T-helper 2 cell treated with Interferon-gamma antibody and Interleukin-4, amounts not matched to agents 5 μg/mL and 100 μg/mL, for 36 hours (primary cell): ENCODE data around the gene ELOVL1.
"Not testable (repeated sequence)": the region's sequence is repeated elsewhere in the genome, so short reads cannot be mapped to it uniquely, and the experiment has no call there.

ENCODE experiments used
- DNase-seq: peaks from one replicate; pipeline ENCODE4 v3.0.0; 2021; ENCODE audit warnings: low spot score
- H3K27ac Mint-ChIP-seq: one replicate; pipeline ENCODE4 v1.8.0; 2021; ENCODE audit warnings: mild to moderate bottlenecking, mixed read lengths
- H3K27me3 Mint-ChIP-seq: one replicate; pipeline ENCODE4 v1.8.0; 2021; ENCODE audit warnings: low read depth, mixed read lengths
- H3K36me3 Mint-ChIP-seq: one replicate; pipeline ENCODE4 v1.8.0; 2021; ENCODE audit warnings: low read depth, mixed read lengths
- H3K4me1 Mint-ChIP-seq: one replicate; pipeline ENCODE4 v1.8.0; 2021; ENCODE audit warnings: low read depth, mixed read lengths
- H3K4me3 Mint-ChIP-seq: one replicate; pipeline ENCODE4 v1.8.0; 2022; ENCODE audit warnings: mild to moderate bottlenecking, moderate library complexity, mixed read lengths
- H3K9me3 Mint-ChIP-seq: one replicate; pipeline ENCODE4 v1.8.0; 2021; ENCODE audit warnings: mixed read lengths

ELOVL1 gene

GRCh38 chr1:43369779-43370178, 2.0 kb upstream of the ELOVL1 start:
- H3K4me1 Mint-ChIP-seq = peaks cover 28% of the 10 kb centered on the region
- not testable (repeated sequence) for H3K9me3 Mint-ChIP-seq, H3K27me3 Mint-ChIP-seq, H3K27ac Mint-ChIP-seq, H3K4me3 Mint-ChIP-seq, DNase-seq
- peaks cover 27% of the 10 kb centered on the region for H3K36me3 Mint-ChIP-seq

GRCh38 chr1:43368646-43369020, 822 bp upstream of the ELOVL1 start:
- peak overlapping the region; percentile 85 for H3K27ac Mint-ChIP-seq
- H3K4me1 Mint-ChIP-seq = peaks cover 37% of the 10 kb centered on the region
- DNase-seq = no peak
- no peaks in the 10 kb centered on the region for H3K27me3 Mint-ChIP-seq
- H3K36me3 Mint-ChIP-seq = peaks cover 38% of the 10 kb centered on the region
- no peaks in the 10 kb centered on the region for H3K9me3 Mint-ChIP-seq
- peak overlapping the region; percentile 94 for H3K4me3 Mint-ChIP-seq

GRCh38 chr1:43367026-43367903, 546 bp downstream of the ELOVL1 start:
- Mint-ChIP-seq H3K4me3 (peak overlapping the region; percentile 94), H3K27ac (peak overlapping the region; percentile 87), H3K36me3 (peaks cover 47% of the 10 kb centered on the region), H3K4me1 (peaks cover 39% of the 10 kb centered on the region), H3K9me3 (no peaks in the 10 kb centered on the region), H3K27me3 (no peaks in the 10 kb centered on the region)
- peak; percentile 18 for DNase-seq

- peak overlapping the region; percentile 94 for H3K4me3 Mint-ChIP-seq
- no peak for DNase-seq
- H3K9me3 Mint-ChIP-seq = no peaks in the 10 kb centered on the region
- peaks cover 53% of the 10 kb centered on the region for H3K36me3 Mint-ChIP-seq
- no peaks in the 10 kb centered on the region for H3K27me3 Mint-ChIP-seq
- H3K4me1 Mint-ChIP-seq = peaks cover 45% of the 10 kb centered on the region
- H3K27ac Mint-ChIP-seq = peak overlapping the region; percentile 87
Observed at GRCh38 chr1:43366601-43367025, 1.2 kb downstream of the ELOVL1 start.

GRCh38 chr1:43366179-43366578, 1.6 kb downstream of the ELOVL1 start:
- peaks cover 58% of the 10 kb centered on the region for H3K36me3 Mint-ChIP-seq
- peaks cover 49% of the 10 kb centered on the region for H3K4me1 Mint-ChIP-seq
- H3K4me3 Mint-ChIP-seq = peak overlapping the region; percentile 94
- peak overlapping the region; percentile 86 for H3K27ac Mint-ChIP-seq
- no peaks in the 10 kb centered on the region for H3K9me3 Mint-ChIP-seq
- H3K27me3 Mint-ChIP-seq = no peaks in the 10 kb centered on the region
- no peak for DNase-seq

GRCh38 chr1:43365678-43366077, 2.1 kb downstream of the ELOVL1 start:
- peak overlapping the region; percentile 86 for H3K27ac Mint-ChIP-seq
- no peaks in the 10 kb centered on the region for H3K9me3 Mint-ChIP-seq
- DNase-seq = no peak
- peak overlapping the region; percentile 94 for H3K4me3 Mint-ChIP-seq
- H3K4me1 Mint-ChIP-seq = peaks cover 53% of the 10 kb centered on the region
- peaks cover 62% of the 10 kb centered on the region for H3K36me3 Mint-ChIP-seq
- no peaks in the 10 kb centered on the region for H3K27me3 Mint-ChIP-seq

GRCh38 chr1:43363935-43364525, 3.8 kb downstream of the ELOVL1 start:
- Mint-ChIP-seq H3K9me3 (no peaks in the 10 kb centered on the region), H3K27me3 (no peaks in the 10 kb centered on the region), H3K4me3 (peak overlapping the region; percentile 18), H3K36me3 (peaks cover 73% of the 10 kb centered on the region), H3K4me1 (peaks cover 57% of the 10 kb centered on the region), H3K27ac (peak overlapping the region; percentile 43)
- DNase-seq = no peak

- Mint-ChIP-seq H3K4me1 (peaks cover 51% of the 10 kb centered on the region), H3K4me3 (no peak overlapping the region)
Observed at GRCh38 chr1:43363283-43363934, 4.4 kb downstream of the ELOVL1 start.

GRCh38 chr1:43360616-43361015, 7.2 kb downstream of the ELOVL1 start:
- H3K4me3 Mint-ChIP-seq = peak overlapping the region; percentile 92

More at GRCh38 chr1:43363283-43363934, 4.4 kb downstream of the ELOVL1 start:
- Mint-ChIP-seq H3K27ac (peak overlapping the region; percentile 43), H3K27me3 (no peaks in the 10 kb centered on the region), H3K36me3 (peaks cover 73% of the 10 kb centered on the region), H3K9me3 (no peaks in the 10 kb centered on the region)
- no peak for DNase-seq

GRCh38 chr1:43359696-43360095, 8.1 kb downstream of the ELOVL1 start:
- no peaks in the 10 kb centered on the region for H3K9me3 Mint-ChIP-seq
- no peak for DNase-seq
- H3K4me3 Mint-ChIP-seq = peak overlapping the region; percentile 92
- H3K36me3 Mint-ChIP-seq = peaks cover 56% of the 10 kb centered on the region
- H3K27me3 Mint-ChIP-seq = no peaks in the 10 kb centered on the region
- H3K27ac Mint-ChIP-seq = peak overlapping the region; percentile 75
- peaks cover 41% of the 10 kb centered on the region for H3K4me1 Mint-ChIP-seq

More at GRCh38 chr1:43360616-43361015, 7.2 kb downstream of the ELOVL1 start:
- Mint-ChIP-seq H3K9me3 (no peaks in the 10 kb centered on the region), H3K27me3 (no peaks in the 10 kb centered on the region), H3K27ac (no peak overlapping the region), H3K36me3 (peaks cover 65% of the 10 kb centered on the region), H3K4me1 (peaks cover 50% of the 10 kb centered on the region)
- no peak for DNase-seq

GRCh38 chr1:43358746-43359693, 8.8 kb downstream of the ELOVL1 start, which contains the start of gene CDC20:
Gene CDC20, plus strand, starts transcription at chr1:43358981. Its CDS starts 235 bp downstream, at chr1:43359216.
- H3K27me3 Mint-ChIP-seq = no peaks in the 10 kb centered on the region
- H3K36me3 Mint-ChIP-seq = peaks cover 49% of the 10 kb centered on the region
- peak within 1 kb of the TSS; percentile 92 for H3K4me3 Mint-ChIP-seq
- H3K9me3 Mint-ChIP-seq = no peaks in the 10 kb centered on the region
- DNase-seq = peak; percentile 99
- peaks cover 36% of the 10 kb centered on the region for H3K4me1 Mint-ChIP-seq
- H3K27ac Mint-ChIP-seq = peak within 1 kb of the TSS; percentile 87

GRCh38 chr1:43358121-43358745, 9.6 kb downstream of the ELOVL1 start:
- peak overlapping the region; percentile 87 for H3K27ac Mint-ChIP-seq
- H3K9me3 Mint-ChIP-seq = no peaks in the 10 kb centered on the region
- peak overlapping the region; percentile 92 for H3K4me3 Mint-ChIP-seq
- peaks cover 45% of the 10 kb centered on the region for H3K36me3 Mint-ChIP-seq
- DNase-seq = peak; percentile 22
- no peaks in the 10 kb centered on the region for H3K27me3 Mint-ChIP-seq
- H3K4me1 Mint-ChIP-seq = peaks cover 33% of the 10 kb centered on the region

- no peak for DNase-seq
- peak overlapping the region; percentile 92 for H3K4me3 Mint-ChIP-seq
Observed at GRCh38 chr1:43357251-43357650, 10.6 kb downstream of the ELOVL1 start.

More at GRCh38 chr1:43357251-43357650, 10.6 kb downstream of the ELOVL1 start:
- Mint-ChIP-seq H3K27me3 (no peaks in the 10 kb centered on the region), H3K36me3 (peaks cover 37% of the 10 kb centered on the region), H3K4me1 (peaks cover 34% of the 10 kb centered on the region), H3K27ac (no peak overlapping the region), H3K9me3 (no peaks in the 10 kb centered on the region)
